Neutrophil (primary cell): ENCODE measurements around the gene TMPRSS2.

ENCODE experiments used
- H3K27ac ChIP-seq: fragments of 200-600 bp; sonication (generic); 2 replicates; pipeline ENCODE4 v1.5.1; 2016; ENCODE audit warnings: mild to moderate bottlenecking, moderate library complexity
- H3K27me3 ChIP-seq: fragments of 200-600 bp; sonication (generic); 2 replicates; pipeline ENCODE4 v1.6.0; 2016; ENCODE audit warnings: mild to moderate bottlenecking
- H3K36me3 ChIP-seq: fragments of 200-600 bp; sonication (generic); 2 replicates; pipeline ENCODE4 v1.5.1; 2017
- H3K4me1 ChIP-seq, 2 experiments: fragments of 200-600 bp in 1 of 2; sonication (generic) in 1 of 2; 1 replicate in 1 of 2; 2 replicates in 1 of 2; pipeline versions ENCODE4 v1.5.1 to v1.6.1; 2013 to 2016; ENCODE audit warnings: low read depth in 1 of 2, low read length in 1 of 2, mild to moderate bottlenecking in 1 of 2, moderate library complexity in 1 of 2; ENCODE audit not compliant: control insufficient read depth in 1 of 2, insufficient read depth in 1 of 2
- H3K4me3 ChIP-seq, 2 experiments: fragments of 200-600 bp in 1 of 2; sonication (generic) in 1 of 2; 1 replicate in 1 of 2; 2 replicates in 1 of 2; pipeline ENCODE4 v1.5.1; 2013 to 2016; ENCODE audit warnings: low read depth in 1 of 2, low read length in 1 of 2, mild to moderate bottlenecking in 1 of 2, moderate library complexity in 1 of 2
- H3K9me3 ChIP-seq: fragments of 200-600 bp; sonication (generic); 2 replicates; pipeline ENCODE4 v1.5.1; 2016
- CTCF ChIP-seq: fragments of 200-600 bp; sonication (generic); IDR thresholded peaks from 2 replicates; pipeline ENCODE4 v1.5.1; 2016; ENCODE audit warnings: antibody characterized with exemption

The TMPRSS2 gene

GRCh38 chr21:41453198-41453597 lies 54.8 kb downstream of the TMPRSS2 start:
- H3K9me3 ChIP-seq: no peaks in the 10 kb centered on the region
- no peak overlapping the region for H3K4me3 ChIP-seq
- peaks cover 39% of the 10 kb centered on the region for H3K36me3 ChIP-seq
- no peak overlapping the region for H3K27ac ChIP-seq
- peaks cover 0 to 3% of the 10 kb centered on the region in 2 experiments for H3K4me1 ChIP-seq
- H3K27me3 ChIP-seq: no peaks in the 10 kb centered on the region
- no peak for TF ChIP-seq CTCF

- Histone ChIP-seq H3K27ac (no peak overlapping the region), H3K4me3 (peak overlapping the region in 1 of 2 experiments; percentile 5), H3K4me1 (peaks cover 0 to 3% of the 10 kb centered on the region in 2 experiments), H3K27me3 (no peaks in the 10 kb centered on the region), H3K9me3 (no peaks in the 10 kb centered on the region), H3K36me3 (peaks cover 38% of the 10 kb centered on the region)
- no peak for TF ChIP-seq CTCF
These were observed 55.9 kb downstream of the TMPRSS2 start for GRCh38 chr21:41451753-41452676.

GRCh38 chr21:41449613-41450012 lies 58.3 kb downstream of the TMPRSS2 start:
- TF ChIP-seq CTCF: no peak
- H3K4me1 ChIP-seq: peaks cover 0 to 3% of the 10 kb centered on the region in 2 experiments
- H3K9me3 ChIP-seq: no peaks in the 10 kb centered on the region

GRCh38 chr21:41447356-41447755 lies 60.6 kb downstream of the TMPRSS2 start:
- Histone ChIP-seq H3K4me1 (peaks cover 0 to 3% of the 10 kb centered on the region in 2 experiments), H3K9me3 (no peaks in the 10 kb centered on the region), H3K4me3 (no peak overlapping the region), H3K27ac (no peak overlapping the region), H3K36me3 (peaks cover 55% of the 10 kb centered on the region), H3K27me3 (no peaks in the 10 kb centered on the region)
- TF ChIP-seq CTCF: no peak

More at GRCh38 chr21:41449613-41450012, 58.3 kb downstream of the TMPRSS2 start:
- H3K4me3 ChIP-seq: no peak overlapping the region
- H3K27me3 ChIP-seq: no peaks in the 10 kb centered on the region
- no peak overlapping the region for H3K27ac ChIP-seq
- peaks cover 54% of the 10 kb centered on the region for H3K36me3 ChIP-seq

GRCh38 chr21:41446586-41446985 lies 61.4 kb downstream of the TMPRSS2 start:
- no peak for TF ChIP-seq CTCF
- peaks cover 61% of the 10 kb centered on the region for H3K36me3 ChIP-seq
- no peaks in the 10 kb centered on the region for H3K4me1 ChIP-seq

More at GRCh38 chr21:41446586-41446985, 61.4 kb downstream of the TMPRSS2 start:
- no peaks in the 10 kb centered on the region for H3K27me3 ChIP-seq
- H3K27ac ChIP-seq: no peak overlapping the region
- H3K9me3 ChIP-seq: no peaks in the 10 kb centered on the region
- no peak overlapping the region for H3K4me3 ChIP-seq
